Lower leg skin (tissue), 4 donors: ENCODE measurements around the gene BCL2L13. TPM values are rescaled to one million over a fixed set of nuclear protein-coding genes. Genes with fewer than 3 reads are reported as not detected.

Experiments
- DNase-seq, 2 donors: peaks; one replicate each; pipeline ENCODE4 v3.0.0-alpha.2; 2019; ENCODE audit warnings: low spot score in 2 of 2
- H3K4me3 ChIP-seq: fragments of 200-600 bp; sonication (generic); 2 replicates; pipeline ENCODE4 v1.5.1; 2017; ENCODE audit warnings: mild to moderate bottlenecking, low read depth; ENCODE audit not compliant: poor library complexity, severe bottlenecking
- CTCF ChIP-seq, 3 donors: fragments of 450-650 bp; IDR thresholded peaks; one replicate each; pipeline ENCODE4 v1.5.1; 2016; ENCODE audit warnings: antibody characterized with exemption in 3 of 3, mild to moderate bottlenecking in 3 of 3, moderate library complexity in 2 of 3
- POLR2A ChIP-seq, 2 donors: fragments of 450-650 bp; IDR thresholded peaks; one replicate each; pipeline ENCODE4 v1.6.1; 2016 to 2017; ENCODE audit warnings: antibody characterized with exemption in 2 of 2, mild to moderate bottlenecking in 1 of 2, moderate library complexity in 1 of 2
- WGBS, 2 donors: methylation state at CpG; one replicate each; pipeline ENCODE4 v1.1.5; 2018; 5-methylcytosine and 5-hydroxymethylcytosine counted together
- intact Hi-C: fragments of 100-400 bp; cut with DNase I; formaldehyde crosslinking; loops from one replicate; pipeline ENCODE4 v1.15.0; 2023; ENCODE audit warnings: low total_unique reads
- total RNA-seq, 4 donors: library from RNA; depleted of rRNA; stranded (reverse); fragments of >200 nt; gene quantifications; one replicate each; pipeline ENCODE4 v1.1.0, GENCODE V29; 2016

Gene BCL2L13
- total RNA-seq, 4 donors from 2014 or later: 63.0 to 71.2 (median 67.5) TPM

- H3K4me3 ChIP-seq: no peak overlapping the region
- intact Hi-C loops: no loop called here
- peak in 1 of 2 donors; percentile 21 for DNase-seq
- TF ChIP-seq CTCF (IDR thresholded peaks at IDR 0.05) (no peak), POLR2A (IDR thresholded peaks at IDR 0.05) (no peak)
- WGBS, 2 donors: 76 to 88% methylated on average over 3 of the region's 3 CpGs
Observed at GRCh38 chr22:17733466-17733865, 94.9 kb downstream of the BCL2L13 start.

GRCh38 chr22:17734187-17734586, 95.6 kb downstream of the BCL2L13 start:
- 71 to 72% methylated on average over 4 of the region's 4 CpGs for WGBS, 2 donors
- intact Hi-C loops: no loop called here
- TF ChIP-seq POLR2A (IDR thresholded peaks at IDR 0.05) (no peak), CTCF (IDR thresholded peaks at IDR 0.05) (no peak)
- no peak overlapping the region for H3K4me3 ChIP-seq
- DNase-seq: no peak

- no peak for DNase-seq
Observed at GRCh38 chr22:17738386-17739128, 100.0 kb downstream of the BCL2L13 start.

GRCh38 chr22:17739196-17739975, 100.8 kb downstream of the BCL2L13 start:
- DNase-seq: no peak
- intact Hi-C loops: no loop called here
- WGBS, 2 donors: 88 to 94% methylated on average over 34 of the region's 36 CpGs
- H3K4me3 ChIP-seq: no peak overlapping the region
- TF ChIP-seq CTCF (IDR thresholded peaks at IDR 0.05) (no peak), POLR2A (IDR thresholded peaks at IDR 0.05) (no peak)

More at GRCh38 chr22:17738386-17739128, 100.0 kb downstream of the BCL2L13 start:
- TF ChIP-seq POLR2A (IDR thresholded peaks at IDR 0.05) (no peak), CTCF (IDR thresholded peaks at IDR 0.05) (no peak)
- WGBS, 2 donors: 88 to 92% methylated on average over 21 of the region's 21 CpGs
- intact Hi-C loops: no loop called here
- H3K4me3 ChIP-seq: no peak overlapping the region

- intact Hi-C loops: no loop called here
- 72 to 84% methylated on average over 16 to 18 of the region's 18 CpGs for WGBS, 2 donors
- DNase-seq: no peak
- H3K4me3 ChIP-seq: no peak overlapping the region
- TF ChIP-seq POLR2A (IDR thresholded peaks at IDR 0.05): no peak
- TF ChIP-seq CTCF (IDR thresholded peaks at IDR 0.05): no peak
Observed at GRCh38 chr22:17741866-17742526, 103.4 kb downstream of the BCL2L13 start.
